Globus pallidus (tissue), 1 donor: ENCODE measurements around the gene TAF3.

Source experiments
- DNase-seq: peaks from one replicate; pipeline ENCODE4 v3.0.0-alpha.2; 2015; ENCODE audit warnings: low spot score

The TAF3 gene

DNA sequence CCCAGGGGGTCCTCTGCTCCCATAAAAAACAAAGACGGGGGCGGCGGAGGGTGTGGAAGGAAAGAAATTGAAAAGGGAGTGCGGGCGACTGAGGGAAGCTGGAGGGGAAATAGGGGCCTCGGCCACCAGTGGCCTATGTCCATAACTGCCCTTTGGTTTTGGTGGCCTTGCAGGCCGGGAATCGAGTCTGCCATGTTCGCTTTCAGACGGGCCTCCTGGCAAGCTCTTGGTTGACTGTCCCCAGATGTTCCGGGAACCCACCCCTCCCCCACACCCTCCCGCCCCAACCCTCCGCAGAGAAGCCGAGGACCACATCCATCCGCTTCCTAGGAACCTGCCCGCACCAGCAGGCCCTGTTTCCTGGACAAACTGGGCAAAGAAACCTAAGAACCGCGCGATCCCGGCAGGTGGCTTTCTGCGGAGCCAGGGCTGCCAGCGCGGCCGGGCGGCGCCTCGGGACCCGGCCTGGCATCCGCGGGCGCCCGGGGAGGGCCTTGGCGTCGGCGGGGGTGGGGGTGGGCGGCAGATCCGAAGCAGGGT is 216.2 kb downstream of the TAF3 start:
- DNase-seq = no peak

DNA sequence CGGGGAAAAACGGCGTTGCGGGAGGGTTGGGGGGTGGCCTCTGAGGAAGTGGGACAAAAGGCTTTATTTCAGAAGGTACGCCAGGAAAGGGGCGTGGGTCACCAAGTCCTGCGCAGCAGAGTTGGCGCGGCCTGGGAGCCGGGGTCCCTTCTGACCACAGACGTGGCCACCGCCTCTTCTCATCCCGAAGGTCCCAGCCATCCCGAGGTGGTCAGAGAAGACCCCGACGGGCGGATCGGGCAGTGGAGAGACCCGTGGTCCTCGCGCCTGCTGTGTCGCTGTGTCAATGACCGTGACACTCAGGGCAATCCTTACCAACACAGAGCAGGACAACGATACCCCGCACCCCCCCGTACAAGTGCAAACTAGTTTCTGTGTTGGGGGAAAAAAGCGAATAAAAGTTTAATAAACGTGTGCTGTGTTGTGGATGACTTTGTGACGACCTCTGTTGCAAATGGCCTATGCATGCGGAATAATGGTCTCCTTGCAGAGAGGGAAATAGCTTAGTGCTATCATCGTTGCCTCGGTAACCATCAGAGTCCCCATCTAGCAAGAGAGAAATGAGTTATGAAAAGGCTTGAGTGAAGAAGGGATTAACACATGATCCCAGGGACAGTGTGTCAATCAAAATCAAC is 216.8 kb downstream of the TAF3 start:
- DNase-seq = no peak

DNA sequence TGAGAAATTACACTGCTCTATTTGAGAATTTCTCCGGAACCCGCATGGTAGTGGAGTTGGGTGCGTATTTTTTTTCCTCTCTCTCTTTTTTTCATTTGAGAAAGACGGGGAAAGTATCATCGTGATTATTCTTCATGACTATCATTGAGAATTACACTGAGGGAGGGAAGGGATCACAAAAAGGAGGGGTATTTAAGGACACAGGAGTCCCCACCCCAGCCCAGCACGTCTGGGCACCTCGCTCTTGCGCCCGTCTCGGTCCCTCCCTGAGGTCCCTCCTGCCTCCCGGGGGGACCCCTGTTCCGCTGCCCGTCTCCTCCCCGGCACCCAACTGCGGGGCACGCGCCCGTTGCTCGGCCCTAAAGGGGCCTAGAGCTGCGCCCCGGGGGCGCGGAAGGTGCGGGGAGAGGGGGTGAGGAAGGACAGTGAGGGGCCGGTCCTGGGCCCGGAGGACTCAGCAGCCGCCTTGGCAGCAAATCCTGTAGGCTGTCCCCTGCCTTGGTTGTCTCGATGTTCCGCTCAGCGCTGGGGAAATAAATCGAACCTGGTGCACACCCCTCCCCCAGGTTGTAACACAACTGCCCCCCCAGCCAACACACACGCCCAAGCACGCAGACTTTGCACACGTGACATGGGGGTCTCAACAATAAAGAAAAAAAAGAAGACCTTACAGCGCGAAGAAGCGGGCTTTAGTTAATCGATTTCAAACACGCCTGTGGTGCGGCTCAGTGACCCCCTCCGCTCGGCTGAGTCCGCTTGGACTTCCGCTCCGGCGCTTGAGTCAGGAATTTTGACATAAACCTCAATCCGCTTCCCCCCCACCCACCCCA is 217.6 kb downstream of the TAF3 start:
- no peak for DNase-seq

DNA sequence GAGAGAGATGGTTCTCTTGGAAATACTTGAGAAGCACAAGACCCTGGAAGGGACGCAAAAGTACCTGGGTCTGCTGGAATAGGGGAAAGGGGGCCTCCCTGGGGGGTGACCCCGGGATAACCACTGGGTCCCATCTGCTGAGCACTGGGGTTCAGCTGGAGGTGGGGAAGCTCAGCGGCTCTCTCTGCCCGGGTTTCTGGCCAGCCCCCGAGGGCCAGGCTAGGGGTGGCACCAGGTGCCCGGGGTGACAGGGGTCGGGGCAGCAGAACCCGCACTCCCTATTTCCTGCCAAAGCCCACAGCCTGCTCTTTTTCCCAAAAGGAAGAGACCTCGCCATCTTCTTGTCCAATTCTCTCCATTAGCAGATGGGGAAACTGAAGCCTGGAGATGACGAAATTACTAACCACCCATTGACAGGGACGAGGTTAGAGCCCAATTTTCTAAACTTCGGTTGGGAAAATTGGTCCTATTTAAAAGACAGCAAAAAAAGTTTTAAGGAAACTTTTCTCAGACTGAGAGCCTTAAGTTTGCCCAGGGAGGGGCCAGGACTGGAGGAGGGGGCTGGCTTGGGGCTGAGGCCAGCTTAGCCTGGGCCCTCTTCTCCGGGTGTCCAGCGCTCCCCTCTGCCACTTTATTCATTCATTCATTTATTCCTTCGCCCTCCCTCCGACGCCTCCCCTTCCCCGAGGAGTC is 218.3 kb downstream of the TAF3 start:
- DNase-seq = no peak

DNA sequence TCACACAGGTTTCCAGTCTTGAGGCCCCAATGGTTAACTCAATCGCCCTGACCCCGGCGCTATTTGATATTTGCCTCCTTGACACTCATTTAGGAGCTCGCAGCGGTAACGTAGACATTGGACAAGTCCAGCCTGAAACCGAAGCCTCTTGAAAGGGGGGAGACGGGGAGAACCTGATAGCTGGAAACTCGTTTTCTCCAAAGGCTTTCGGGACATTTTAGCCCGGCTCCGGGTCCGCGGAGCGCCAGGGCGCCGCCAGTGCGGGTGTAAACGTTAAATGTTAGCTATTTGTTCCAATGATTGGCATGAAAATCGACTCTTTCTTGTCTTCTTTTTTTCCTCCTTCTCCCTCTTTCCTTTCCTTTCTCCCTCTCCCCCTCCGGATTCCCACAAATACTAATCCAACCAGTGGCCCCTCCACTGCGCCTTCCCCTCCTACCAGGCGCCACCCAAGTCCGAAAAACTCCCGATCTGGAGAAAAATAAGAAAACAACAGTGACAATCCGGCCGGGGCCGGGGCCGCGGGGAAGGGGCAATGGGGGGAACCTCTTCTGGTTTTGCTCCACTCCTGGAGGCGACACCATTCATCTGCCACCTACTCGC is 219.0 kb downstream of the TAF3 start:
- DNase-seq = no peak

DNA sequence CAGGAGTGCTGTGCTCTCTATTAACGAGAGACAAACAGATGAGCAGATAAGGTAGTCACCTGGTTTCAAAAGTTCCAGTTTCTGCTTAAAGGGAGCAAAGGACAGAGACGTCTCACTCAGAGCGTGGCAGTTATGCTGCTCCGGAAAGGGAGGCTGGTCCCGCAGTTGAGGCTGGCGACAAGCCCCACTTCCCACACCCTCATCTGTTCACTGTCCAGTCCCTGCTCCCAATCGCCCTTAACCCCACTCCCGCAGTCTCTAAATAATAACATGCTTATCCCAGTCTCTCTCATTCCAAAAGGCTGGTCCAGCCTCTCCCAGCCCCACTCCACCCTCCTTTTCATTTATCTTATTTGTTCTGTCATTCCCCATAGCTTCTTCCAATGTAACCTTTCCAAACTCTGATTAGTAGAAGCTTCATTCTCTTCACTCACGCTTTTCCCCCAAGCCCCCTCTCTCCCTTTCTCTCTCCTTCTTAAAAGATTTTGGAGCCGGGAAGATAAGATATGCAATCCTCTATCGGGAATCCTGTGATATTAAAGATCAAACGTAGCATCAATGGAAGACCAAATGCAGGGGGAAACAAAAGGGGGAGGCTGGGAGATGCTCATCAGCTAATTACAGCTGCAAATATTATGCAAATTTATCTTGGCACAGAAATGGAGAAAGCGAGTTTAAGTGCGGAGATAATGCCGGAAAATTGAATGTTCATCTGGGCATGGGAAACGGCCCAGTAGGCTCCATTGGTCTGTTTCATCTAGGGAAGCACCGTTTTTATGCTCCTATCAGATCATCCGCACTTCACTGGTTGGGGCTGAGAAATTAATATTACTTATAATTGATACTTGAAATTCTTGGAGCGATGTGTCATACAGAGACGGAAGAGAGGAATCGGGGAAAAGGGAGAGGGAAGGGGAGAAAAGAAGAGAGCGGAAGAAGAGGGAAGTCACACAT is 219.9 kb downstream of the TAF3 start:
- no peak for DNase-seq

DNA sequence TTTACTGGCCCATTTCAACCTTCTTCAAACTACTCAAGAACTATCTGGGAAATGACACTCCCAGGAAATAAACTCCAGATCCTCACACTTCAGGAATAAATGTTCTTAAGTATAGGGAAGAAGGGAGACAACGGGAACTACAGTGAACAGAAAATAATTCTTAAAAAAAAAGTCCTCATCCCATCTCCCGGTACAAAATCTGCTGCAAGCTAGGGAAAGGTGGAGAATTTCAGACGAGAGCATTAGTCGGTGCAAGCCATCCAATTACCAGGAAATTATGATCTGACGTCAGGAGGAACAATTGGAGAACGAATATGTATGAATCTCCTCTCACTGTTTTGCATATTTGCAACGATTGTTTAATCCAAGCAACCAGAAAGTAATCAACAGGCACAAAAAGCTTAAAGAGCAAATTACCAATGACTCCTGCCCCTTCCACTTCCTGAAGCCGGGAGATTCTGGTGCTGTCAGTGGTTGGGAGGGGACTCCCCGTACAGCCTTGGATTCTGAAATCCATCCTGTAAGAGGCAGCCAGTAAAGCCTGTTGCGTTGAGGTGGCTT is 221.1 kb downstream of the TAF3 start:
- no peak for DNase-seq

DNA sequence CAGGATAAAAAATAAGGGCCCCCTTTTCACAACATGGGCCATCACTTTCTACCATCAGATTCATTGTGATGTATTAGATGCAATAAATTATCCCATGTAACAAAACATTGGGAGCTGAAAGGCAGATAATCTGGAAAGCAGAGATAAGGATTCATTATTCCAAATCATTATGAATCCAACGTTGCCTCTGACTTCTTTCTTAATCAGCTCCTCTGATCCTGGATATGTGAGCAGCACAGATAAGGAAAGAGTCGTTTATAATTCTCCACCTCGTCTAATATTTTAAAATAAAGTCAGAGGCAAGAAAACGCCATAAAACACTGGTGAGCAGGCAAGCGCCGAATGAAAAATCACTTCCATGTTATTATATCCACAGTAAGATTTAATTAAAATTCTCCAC is 222.3 kb downstream of the TAF3 start:
- DNase-seq = no peak

DNA sequence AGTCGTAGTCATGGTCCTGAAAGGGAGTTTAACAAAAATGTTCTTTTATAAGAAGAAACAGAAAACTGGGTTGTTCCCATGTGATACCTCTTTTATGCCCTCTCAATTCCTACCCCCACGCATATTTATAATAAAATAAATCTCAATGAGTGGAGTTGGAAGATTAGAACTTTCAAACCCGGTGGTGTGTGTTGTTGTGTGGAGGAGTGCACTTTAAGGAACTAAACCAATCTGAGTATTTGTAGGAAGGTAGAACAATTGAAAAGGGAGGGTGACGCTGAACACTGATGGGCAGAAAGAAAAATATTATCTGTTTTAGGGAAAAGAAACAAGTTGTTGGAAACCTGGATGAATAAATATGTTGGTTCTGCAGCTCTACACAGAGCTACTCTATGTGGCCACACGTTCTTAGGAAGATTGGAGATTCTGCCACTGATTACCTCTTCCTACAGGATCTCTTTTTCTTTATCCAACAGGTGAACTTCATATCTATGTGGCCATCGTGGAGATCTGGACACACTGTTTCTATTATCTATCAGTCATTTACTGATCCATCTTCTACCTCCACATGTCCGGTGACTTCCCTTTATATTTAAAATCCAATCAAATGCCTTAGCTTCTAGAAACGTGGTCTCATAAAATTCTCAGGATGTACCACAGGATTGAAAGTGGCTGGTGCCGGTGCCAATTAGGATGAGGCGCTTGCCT is 223.1 kb downstream of the TAF3 start:
- no peak for DNase-seq

DNA sequence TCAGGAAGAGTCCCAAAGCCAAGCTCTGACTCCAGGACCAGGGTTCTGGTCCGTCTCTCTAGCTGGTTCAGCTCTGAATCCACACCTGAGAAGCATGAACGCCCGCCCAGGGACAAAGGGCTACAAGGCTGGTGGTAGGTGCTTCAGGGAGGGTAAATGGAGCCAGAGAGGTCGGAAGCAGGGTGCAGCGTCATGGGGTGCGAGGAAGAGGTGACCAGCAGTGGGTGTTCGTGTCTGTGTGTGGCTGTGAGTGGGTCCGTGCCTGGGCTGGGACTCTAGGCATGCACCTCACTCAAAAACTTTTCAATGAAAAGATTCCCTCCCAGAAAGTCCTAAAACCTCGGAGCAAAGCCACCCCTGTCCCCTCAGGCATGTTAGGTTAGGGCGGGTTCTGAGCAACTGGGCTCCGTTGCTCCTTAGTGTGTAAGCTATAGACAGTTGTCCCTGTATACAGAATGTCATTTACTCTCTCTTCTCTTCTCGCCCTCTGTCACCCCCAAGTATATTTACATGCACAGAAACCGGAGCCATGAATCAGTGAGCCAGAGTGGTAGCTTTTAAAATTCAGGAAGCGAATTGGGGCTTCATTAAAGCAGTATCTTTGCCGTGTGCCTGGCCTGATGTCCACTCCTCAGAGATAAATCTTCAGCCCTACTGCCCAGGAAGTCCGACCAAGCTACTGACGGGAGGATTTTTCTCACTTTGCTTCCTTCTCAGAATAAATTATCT is 223.9 kb downstream of the TAF3 start:
- DNase-seq = no peak

DNA sequence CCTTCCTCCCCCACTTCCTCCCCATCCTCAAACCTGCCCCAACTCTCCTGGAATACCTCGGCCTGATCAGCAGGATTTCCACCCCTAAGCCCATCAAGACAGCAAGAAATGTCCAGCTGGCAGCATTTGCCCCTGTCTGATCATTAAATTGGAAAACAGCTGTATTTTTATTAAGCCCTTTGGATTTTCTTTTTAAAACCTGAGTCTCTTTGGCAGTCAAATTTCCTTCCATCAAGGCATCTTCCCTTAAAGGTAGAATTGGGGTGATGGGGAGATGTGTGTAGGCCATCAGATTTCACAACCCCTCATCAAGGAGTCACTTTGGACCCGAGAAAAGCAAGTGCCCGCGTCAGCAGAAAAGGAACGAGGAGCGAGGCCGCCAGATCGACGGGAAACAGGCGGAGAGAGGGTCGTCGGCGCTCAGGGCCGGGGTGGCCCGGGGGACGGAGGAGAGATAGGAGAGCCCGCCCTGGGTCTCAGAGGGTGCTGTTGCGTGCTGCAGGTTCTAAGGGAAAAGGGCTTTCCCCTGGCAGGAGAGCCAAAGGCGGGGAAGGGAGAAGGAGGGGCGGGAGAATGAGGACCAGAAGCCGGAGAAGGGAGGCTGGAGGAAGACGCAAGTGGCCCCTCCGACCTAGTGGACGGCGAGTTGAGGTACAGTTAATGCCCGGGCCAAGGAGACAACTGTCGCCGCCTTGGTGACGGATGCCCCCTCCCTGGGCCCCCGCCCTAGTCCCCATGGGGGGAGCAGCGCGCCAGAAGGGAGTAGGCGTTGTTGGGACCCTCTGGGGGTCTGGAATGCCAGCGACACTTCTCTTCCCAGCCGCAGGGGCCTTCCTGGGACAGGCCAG is 224.6 kb downstream of the TAF3 start:
- no peak for DNase-seq

DNA sequence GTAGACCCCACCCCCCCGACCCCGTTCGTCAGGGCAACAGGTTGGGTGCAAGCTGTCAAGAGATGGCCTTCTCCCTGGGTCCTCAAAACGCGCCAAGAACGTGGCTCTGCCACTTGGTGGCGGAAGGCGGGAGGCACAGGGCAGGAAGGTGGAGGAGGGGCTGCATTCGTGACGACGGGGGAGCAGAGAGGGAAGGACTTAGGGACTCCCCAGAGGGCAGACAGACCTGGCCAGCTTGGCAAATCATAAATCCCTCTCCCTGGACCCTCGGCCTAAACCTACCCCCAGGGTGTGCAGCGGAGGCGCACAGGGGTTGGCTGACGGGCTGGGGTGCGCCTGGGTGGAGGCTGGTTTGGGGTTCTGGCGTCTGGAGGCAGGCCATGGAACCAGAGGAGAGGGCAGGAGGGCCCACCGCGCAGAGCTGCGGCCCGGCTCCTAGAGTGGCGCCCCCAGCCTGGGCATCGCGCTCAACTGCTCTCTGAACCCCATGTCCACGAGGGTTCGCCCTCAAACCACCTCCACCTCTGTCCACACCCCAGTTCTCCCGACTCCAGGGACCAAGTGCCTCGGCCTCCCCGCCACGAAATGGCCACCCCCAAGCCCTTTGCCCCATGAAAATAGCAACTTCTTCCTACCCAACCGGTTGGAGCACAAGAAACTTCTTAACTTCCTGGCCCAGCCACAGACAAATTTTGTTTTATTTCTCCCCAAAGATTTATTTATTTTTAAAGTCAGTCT is 225.4 kb downstream of the TAF3 start:
- no peak for DNase-seq

DNA sequence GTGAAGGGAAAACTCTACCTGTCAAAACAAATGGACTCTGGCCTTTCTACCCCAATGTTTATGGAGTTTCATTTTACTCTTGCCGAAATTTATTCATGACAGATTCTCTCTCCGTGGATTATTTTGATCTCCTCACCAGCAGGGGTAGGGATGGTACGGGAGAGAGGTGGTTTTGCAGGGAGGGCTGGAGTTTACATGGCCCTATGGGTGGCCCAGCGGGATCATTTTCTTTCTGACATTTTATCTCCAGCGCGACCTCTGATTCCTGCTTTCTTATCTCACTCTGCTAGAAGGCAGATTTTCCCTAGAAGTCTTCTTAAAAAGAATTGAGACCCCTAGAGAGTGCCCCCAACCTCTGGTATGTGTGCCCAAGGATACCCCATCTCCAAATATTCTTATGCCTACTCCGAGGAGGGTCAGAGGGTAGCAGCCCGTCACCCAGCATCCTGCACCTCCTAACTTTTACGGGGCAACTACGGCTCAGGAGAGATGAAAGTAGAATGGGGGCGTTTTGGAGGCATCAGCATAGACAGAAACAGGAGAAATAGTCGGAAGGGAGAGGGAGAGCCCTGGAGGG is 226.1 kb downstream of the TAF3 start:
- DNase-seq = no peak

DNA sequence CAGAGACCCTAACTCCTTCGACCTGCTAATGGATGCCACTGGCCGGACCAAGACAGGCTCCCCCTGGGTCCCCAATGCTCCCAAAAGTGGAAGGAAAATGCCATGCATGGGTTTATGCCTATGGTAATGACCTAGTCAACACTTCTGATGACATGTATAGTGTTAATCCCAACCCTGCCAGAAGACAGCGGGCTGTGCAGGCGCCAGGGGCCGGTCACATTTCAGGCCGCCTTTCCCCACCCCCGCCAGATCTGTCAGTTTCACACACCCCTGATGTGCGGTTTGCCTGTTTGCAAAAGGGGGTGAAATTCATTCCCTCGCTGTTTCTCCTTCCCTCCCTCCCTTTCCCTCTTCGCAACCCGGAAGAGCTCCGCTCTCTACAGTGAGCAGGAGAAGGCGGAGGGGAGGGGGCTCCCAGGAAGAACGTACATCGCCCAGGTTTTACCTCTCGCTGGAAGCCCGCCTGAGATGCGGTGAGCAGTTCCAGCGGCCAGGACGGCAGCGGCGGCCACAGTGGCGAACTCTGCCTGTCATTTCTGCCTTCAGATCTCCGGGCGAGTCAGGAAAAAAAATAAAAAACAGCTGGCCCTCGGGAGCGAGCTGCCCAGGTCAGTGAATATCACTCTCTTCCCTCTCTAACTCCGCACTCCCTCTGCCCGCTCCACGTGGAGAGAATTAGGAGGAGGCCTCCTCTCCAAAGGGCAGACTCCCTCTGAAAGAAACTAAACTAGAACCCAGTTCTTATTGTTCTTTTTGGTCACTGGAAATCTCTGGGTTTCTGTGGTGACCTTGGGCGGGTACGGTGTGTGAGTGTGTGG is 226.8 kb downstream of the TAF3 start:
- no peak for DNase-seq

DNA sequence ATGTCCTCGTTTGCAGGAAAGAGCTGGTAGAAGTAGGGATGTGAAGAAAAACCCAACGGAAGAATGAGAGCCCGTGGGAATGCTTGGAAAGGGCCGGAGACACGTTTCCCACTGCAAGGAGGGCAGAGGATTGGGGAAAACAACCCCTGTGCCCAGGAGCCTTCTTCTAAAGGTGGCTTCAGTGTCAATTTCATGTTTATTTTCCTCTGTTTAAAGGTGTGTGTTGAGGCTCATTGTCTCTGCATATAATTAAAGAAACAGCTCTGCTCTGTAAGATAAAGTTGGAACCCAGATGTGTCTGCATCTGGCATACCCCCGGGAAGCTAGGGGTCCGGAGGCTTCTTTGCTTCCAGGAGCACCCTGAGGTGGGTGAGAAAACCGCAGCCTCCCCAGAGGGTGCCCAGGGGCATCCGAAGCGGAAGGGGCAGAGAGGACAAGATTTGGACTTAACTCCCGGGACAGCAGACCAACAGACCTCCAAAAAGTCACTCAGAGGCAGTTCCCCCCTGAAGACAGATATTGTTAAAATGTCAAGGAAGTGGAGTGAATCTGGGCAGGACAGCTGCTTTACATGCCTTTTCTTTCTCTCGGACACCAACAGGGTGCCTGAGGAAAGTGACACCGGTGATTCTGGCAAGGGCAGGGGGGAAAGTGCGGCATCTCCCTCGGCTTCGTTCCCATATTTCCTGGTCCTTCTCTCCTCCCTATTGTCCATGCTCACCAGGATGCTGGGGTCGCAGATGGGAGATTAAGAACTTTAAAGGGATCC is 227.6 kb downstream of the TAF3 start:
- DNase-seq = no peak
